ENCODE data around the gene REM1.

- no peak for TF ChIP-seq CTCF (IDR thresholded peaks at IDR 0.05; ENCODE audit: low read depth, low read length, poor library complexity, severe bottlenecking)
- no peak for TF ChIP-seq EZH2phosphoT487 (IDR thresholded peaks at IDR 0.05; ENCODE audit: borderline replicate concordance, low read length)
Observed at GRCh38 chr20:31474758-31475427, at the start of gene REM1, which contains the start of gene DEFB124.

Measured in DOHH2 (cell line).